HFF-Myc (cell line): ENCODE measurements around the gene AGBL1.

Source experiments
- DNase-seq: peaks from one replicate; pipeline ENCODE4 v3.0.0-alpha.2; 2011; ENCODE audit warnings: low read depth; ENCODE audit errors: extremely low read depth
- H3K4me3 ChIP-seq: replicated peaks from 2 replicates; pipeline ENCODE4 v1.5.1; 2011; ENCODE audit warnings: low read depth, mild to moderate bottlenecking, control low read depth, low read length
- CTCF ChIP-seq: IDR thresholded peaks from 2 replicates; pipeline ENCODE4 v1.5.1; 2012; ENCODE audit warnings: mild to moderate bottlenecking, low read depth, low read length, control low read depth; ENCODE audit errors: missing control alignments

AGBL1 gene

GRCh38 chr15:86403914-86404583 is 324.4 kb downstream of the AGBL1 start:
- no peak overlapping the region for H3K4me3 ChIP-seq
- TF ChIP-seq CTCF, result no peak
- DNase-seq, result no peak

- no peak for TF ChIP-seq CTCF
These were observed 328.6 kb downstream of the AGBL1 start for GRCh38 chr15:86408261-86408660.

GRCh38 chr15:86411916-86412315 is 332.2 kb downstream of the AGBL1 start:
- H3K4me3 ChIP-seq, result no peak overlapping the region
- DNase-seq, result no peak
- TF ChIP-seq CTCF, result no peak

More at GRCh38 chr15:86408261-86408660, 328.6 kb downstream of the AGBL1 start:
- no peak for DNase-seq
- H3K4me3 ChIP-seq, result no peak overlapping the region

GRCh38 chr15:86413191-86413590 is 333.5 kb downstream of the AGBL1 start:
- no peak overlapping the region for H3K4me3 ChIP-seq
- DNase-seq, result no peak
- no peak for TF ChIP-seq CTCF

- TF ChIP-seq CTCF, result no peak
- no peak overlapping the region for H3K4me3 ChIP-seq
- DNase-seq, result no peak
These were observed 346.1 kb downstream of the AGBL1 start for GRCh38 chr15:86425746-86426145.

- DNase-seq, result no peak
- no peak overlapping the region for H3K4me3 ChIP-seq
- no peak for TF ChIP-seq CTCF
These were observed 353.2 kb downstream of the AGBL1 start for GRCh38 chr15:86432861-86433260.

GRCh38 chr15:86433983-86434382 is 354.3 kb downstream of the AGBL1 start:
- no peak for DNase-seq
- H3K4me3 ChIP-seq, result no peak overlapping the region
- TF ChIP-seq CTCF, result no peak
